HepG2 (cell line): Measurements from ENCODE around the gene MTHFD2. TPM values are rescaled to one million over a fixed set of nuclear protein-coding genes. Genes with fewer than 3 reads are reported as not detected.

Experiments
- ATAC-seq: fragments of 200-7000 bp; cut with Tn5 transposase; 3 replicates; pipeline ENCODE4 v1.9.1; 2020; ENCODE audit warnings: mild to moderate bottlenecking, moderate library complexity
- BruUV-seq: library from RNA; stranded (reverse); fragments of 400-500 nt; replicated peaks from 2 replicates; lab custom pipeline; 2021; lab: Mats Ljungman, UMichigan
- CTCF ChIA-PET: fragments of 300-600 bp; formaldehyde crosslinking; extraction: SDS; loops from one replicate; lab custom pipeline; 2021; ENCODE audit warnings: low total read pairs, inconsistent platforms, low intra/inter-chr PET ratio; lab: Yijun Ruan, JAX
- POLR2A ChIA-PET: fragments of 350-600 bp; sonication (Branson Sonifier 250); formaldehyde crosslinking; loops from one replicate; lab custom pipeline; 2020; ENCODE audit warnings: antibody characterized with exemption, inconsistent platforms; lab: Yijun Ruan, JAX
- DNase-seq: peaks from one replicate; pipeline ENCODE4 v3.0.0-alpha.2; 2015; ENCODE audit warnings: low spot score
- FAIRE-seq: peaks from 3 replicates; lab custom pipeline; 2011; peaks lifted over from hg19 to GRCh38; lab: Jason Lieb, UNC
- H2AFZ ChIP-seq: one replicate; pipeline ENCODE4 v1.6.1; 2011; ENCODE audit warnings: low read length, inconsistent platforms
- H3K27ac ChIP-seq: fragments of 300-600 bp; 3 replicates; pipeline ENCODE4 v1.8.0; 2011; ENCODE audit warnings: mixed run types, mild to moderate bottlenecking, mixed read lengths, low read length, inconsistent platforms; ENCODE audit not compliant: insufficient read depth; ENCODE audit errors: extremely low read length
- H3K27me3 ChIP-seq, 2 experiments: fragments of 200-600 bp in 1 of 2; 2 replicates in 1 of 2; 3 replicates in 1 of 2; pipeline versions ENCODE4 v1.6.0 to v1.8.0; 2011; ENCODE audit warnings: low read length in 2 of 2, mild to moderate bottlenecking in 2 of 2, moderate library complexity in 2 of 2, inconsistent platforms in 1 of 2; ENCODE audit not compliant: insufficient read depth in 2 of 2, control insufficient read depth in 1 of 2
- H3K36me3 ChIP-seq, 2 experiments: fragments of 200-600 bp in 1 of 2; replicated peaks in 1 of 2; 2 replicates in 1 of 2; 3 replicates in 1 of 2; pipeline versions ENCODE4 v1.5.1 to v1.8.0; 2011; ENCODE audit warnings: low read length in 2 of 2, inconsistent platforms in 1 of 2; ENCODE audit not compliant: insufficient read depth in 2 of 2, control insufficient read depth in 1 of 2
- H3K4me1 ChIP-seq: 2 replicates; pipeline ENCODE4 v1.5.1; 2012; ENCODE audit warnings: low read length, inconsistent platforms; ENCODE audit not compliant: insufficient read depth
- H3K4me2 ChIP-seq: 2 replicates; pipeline ENCODE4 v1.6.0; 2011; ENCODE audit warnings: low read depth, low read length, inconsistent platforms
- H3K4me3 ChIP-seq, 3 experiments: fragments of 200-600 bp in 1 of 3; sonication (generic), shearing (Covaris generic) in 1 of 3; replicated peaks in 1 of 3; 2 replicates each; pipeline ENCODE4 v1.5.1; 2011 to 2016; ENCODE audit warnings: low read length in 3 of 3, inconsistent platforms in 2 of 3, low read depth in 2 of 3, mild to moderate bottlenecking in 2 of 3, control low read depth in 1 of 3, mixed read lengths in 1 of 3; ENCODE audit not compliant: insufficient read depth in 1 of 3
- H3K79me2 ChIP-seq: one replicate; pipeline ENCODE4 v1.6.1; 2011; ENCODE audit warnings: low read length, inconsistent platforms; ENCODE audit not compliant: insufficient read depth
- H3K9ac ChIP-seq: 2 replicates; pipeline ENCODE4 v1.6.0; 2011; ENCODE audit warnings: mild to moderate bottlenecking, low read depth, low read length, inconsistent platforms; ENCODE audit not compliant: insufficient read depth
- H3K9me3 ChIP-seq: 2 replicates; pipeline ENCODE4 v1.5.1; 2012; ENCODE audit warnings: mild to moderate bottlenecking, low read length
- H4K20me1 ChIP-seq: 2 replicates; pipeline ENCODE4 v1.6.0; 2011; ENCODE audit warnings: inconsistent platforms, mild to moderate bottlenecking, low read length, moderate library complexity; ENCODE audit not compliant: insufficient read depth
- ATF1 ChIP-seq: IDR thresholded peaks from 2 replicates; pipeline ENCODE4 v1.6.1; 2016; ENCODE audit warnings: mild to moderate bottlenecking, control low read depth
- ATF7 ChIP-seq, 2 experiments: fragments of 450-650 bp in 1 of 2; sonication (generic) in 1 of 2; formaldehyde crosslinking in 1 of 2; IDR thresholded peaks; 2 replicates each; pipeline versions ENCODE4 v1.4.0 to v1.6.1; 2016 to 2020; ENCODE audit warnings: antibody characterized with exemption in 1 of 2, mild to moderate bottlenecking in 1 of 2, missing genetic modification reagents in 1 of 2
- FOXA3 ChIP-seq: IDR thresholded peaks from 2 replicates; pipeline ENCODE4 v1.6.1; 2016; ENCODE audit warnings: missing genetic modification reagents, missing compliant biosample characterization
- GABPA ChIP-seq, 2 experiments: IDR thresholded peaks; 2 replicates each; pipeline ENCODE4 v1.6.1; 2011 to 2016; ENCODE audit warnings: low read depth in 2 of 2, low read length in 1 of 2, missing biosample characterization in 1 of 2, missing genetic modification characterization in 1 of 2
- MAF1 ChIP-seq: sonication (generic); formaldehyde crosslinking; IDR thresholded peaks from 2 replicates; pipeline ENCODE4 v1.5.0; 2020; ENCODE audit warnings: missing genetic modification reagents, borderline replicate concordance
- RARG ChIP-seq: sonication (generic); formaldehyde crosslinking; IDR thresholded peaks from 2 replicates; pipeline ENCODE4 v1.4.0; 2020; ENCODE audit warnings: low read depth, mild to moderate bottlenecking, missing genetic modification reagents
- RCOR2 ChIP-seq: IDR thresholded peaks from 2 replicates; pipeline ENCODE4 v1.6.1; 2016; ENCODE audit warnings: missing biosample characterization, missing genetic modification reagents
- ZNF10 ChIP-seq: sonication (generic); formaldehyde crosslinking; IDR thresholded peaks from 2 replicates; pipeline ENCODE4 v1.4.0; 2020; ENCODE audit warnings: mild to moderate bottlenecking, low read depth, missing genetic modification reagents, borderline replicate concordance
- ZNF263 ChIP-seq: sonication (generic); formaldehyde crosslinking; IDR thresholded peaks from 2 replicates; pipeline ENCODE4 v1.4.0; 2020; ENCODE audit warnings: missing genetic modification reagents
- ZNF282 ChIP-seq: fragments of 450-650 bp; IDR thresholded peaks from 2 replicates; pipeline ENCODE4 v1.6.1; 2018; ENCODE audit not compliant: partially characterized antibody
- ZNF644 ChIP-seq: IDR thresholded peaks from 2 replicates; pipeline ENCODE4 v1.6.1; 2016; ENCODE audit warnings: low read depth
- ZNF770 ChIP-seq: sonication (generic); formaldehyde crosslinking; IDR thresholded peaks from 2 replicates; pipeline ENCODE4 v1.5.0; 2020; ENCODE audit warnings: mild to moderate bottlenecking, missing genetic modification reagents
- ZNF879 ChIP-seq: sonication (generic); formaldehyde crosslinking; IDR thresholded peaks from 2 replicates; pipeline ENCODE4 v1.8.1; 2023; ENCODE audit warnings: missing genetic modification reagents
- WGBS: methylation state at CpG from one replicate; pipeline ENCODE4 v1.1.6; 2017; ENCODE audit warnings: low lambda C conversion rate; 5-methylcytosine and 5-hydroxymethylcytosine counted together
- in situ Hi-C: cut with HindIII; loops from 2 replicates; pipeline ENCODE4 v1.10.0; 2017; ENCODE audit warnings: low pct_unique_long_range_greater_than_20kb; ENCODE audit not compliant: extremely low pct_ligation_motif_present
- intact Hi-C: fragments of 100-400 bp; cut with micrococcal nuclease; formaldehyde crosslinking; loops from one replicate; pipeline ENCODE4 v1.10.0; 2022; ENCODE audit not compliant: unreplicated experiment
- polyA plus RNA-seq, 8 experiments: library from polyadenylated mRNA; depleted of rRNA in 3 of 8; stranded (reverse) in 7 of 8; unstranded in 1 of 8; fragments of >200 nt; fragmentation: Illumina TruSeq in 4 of 8; extraction: Trizol in 4 of 8; gene quantifications; 2 replicates each; pipeline versions ENCODE4 v1.2.1 to v1.2.3, GENCODE V29; 2011 to 2016; ENCODE audit warnings: low read depth in 4 of 8, missing spikeins in 1 of 8, mixed read lengths in 1 of 8; ENCODE audit not compliant: insufficient read depth in 1 of 8
- total RNA-seq, 5 experiments: library from RNA; depleted of rRNA; stranded (reverse); fragments of >200 nt; fragmentation: Illumina TruSeq; extraction: Trizol; gene quantifications; 2 replicates each; pipeline ENCODE4 v1.2.3, GENCODE V29; 2016; ENCODE audit warnings: low read depth in 1 of 5

MTHFD2 gene
- total and polyA plus RNA-seq, 2 of the 13 experiments (the other 11 are each of a cell fraction or from before 2014, with no cell fraction given), result 188 to 269 TPM

GRCh38 chr2:74264281-74264680 is 65.9 kb downstream of the MTHFD2 start:
- no peaks in the 10 kb centered on the region for H4K20me1 ChIP-seq
- no peak for DNase-seq
- H3K9ac ChIP-seq, result no peak overlapping the region
- WGBS, result 0% methylated on average over 1 of the region's 1 CpG
- TF ChIP-seq RCOR2 (no peak), ATF7 (IDR thresholded peaks at IDR 0.05) (peak; percentile 82), ATF7 (CRISPR knock-in tag; IDR thresholded peaks at IDR 0.05) (no peak), ZNF879 (CRISPR knock-in tag) (no peak), RARG (CRISPR knock-in tag) (no peak), ATF1 (CRISPR knock-in tag) (no peak), ZNF263 (CRISPR knock-in tag) (no peak), ZNF10 (no peak)
- POLR2A ChIA-PET, result no interaction called here
- no peak for FAIRE-seq
- no peaks in the 10 kb centered on the region for H3K79me2 ChIP-seq
- H3K27me3 ChIP-seq, result peaks cover 3 to 4% of the 10 kb centered on the region in 2 experiments; a peak in 2 of 5 replicates
- no peak overlapping the region for H3K4me3 ChIP-seq
- no peak overlapping the region for H2AFZ ChIP-seq
- BruUV-seq, result no TSS peak
- H3K36me3 ChIP-seq, result no peaks in the 10 kb centered on the region
- H3K9me3 ChIP-seq, result no peaks in the 10 kb centered on the region
- CTCF ChIA-PET, result no interaction called here
- no peak overlapping the region for H3K27ac ChIP-seq
- in situ Hi-C loops (loop anchor here (5.0 kb wide), 1 partner anchor 73 kb away; no protein-coding TSS in a partner anchor), intact Hi-C loops (no loop called here)
- H3K4me2 ChIP-seq, result no peak overlapping the region
- H3K4me1 ChIP-seq, result peaks cover 16% of the 10 kb centered on the region
- ATAC-seq, result no peak

GRCh38 chr2:74267068-74267467 is 68.7 kb downstream of the MTHFD2 start:
- ChIA-PET POLR2A (interaction anchor here (1.2 kb wide), 1 partner anchor 262 kb away, joined by 3 read pairs; the partner anchor contains the start of genes AUP1 and HTRA2), CTCF (interaction anchor here (2.1 kb wide), 1 partner anchor 68 kb away, joined by 7 read pairs; no protein-coding TSS in a partner anchor)
- H3K4me3 ChIP-seq, result no peak overlapping the region
- peak overlapping the region; percentile 10; the same call in 1 of the 2 replicates for H3K4me2 ChIP-seq
- FAIRE-seq (peak; percentile 87), ATAC-seq (peak; percentile 91), DNase-seq (peak; percentile 57)
- no peak overlapping the region for H2AFZ ChIP-seq
- WGBS, result 1% methylated on average over 4 of the region's 4 CpGs
- H3K9me3 ChIP-seq, result no peaks in the 10 kb centered on the region
- H4K20me1 ChIP-seq, result no peaks in the 10 kb centered on the region
- no TSS peak for BruUV-seq
- intact Hi-C loops (loop anchor here (1.0 to 5.0 kb wide), 2 partner anchors 67 to 125 kb away; no protein-coding TSS in a partner anchor), in situ Hi-C loops (no loop called here)
- peaks cover 6% of the 10 kb centered on the region for H3K4me1 ChIP-seq
- H3K27me3 ChIP-seq, result peaks cover 0 to 2% of the 10 kb centered on the region in 2 experiments; a peak in 3 of 5 replicates
- no peak overlapping the region for H3K9ac ChIP-seq
- H3K79me2 ChIP-seq, result no peaks in the 10 kb centered on the region
- H3K27ac ChIP-seq, result no peak overlapping the region
- no peaks in the 10 kb centered on the region for H3K36me3 ChIP-seq
- TF ChIP-seq ZNF282 (no peak), FOXA3 (0 out of 2 replicates have a peak, but pooled peaks have one; percentile 25), ZNF644 (CRISPR knock-in tag) (no peak), MAF1 (no peak), ZNF770 (no peak), GABPA (IDR thresholded peaks at IDR 0.05; ENCODE audit: low read depth, low read length) (no peak), GABPA (CRISPR knock-in tag; IDR thresholded peaks at IDR 0.05; ENCODE audit: low read depth) (no peak), RCOR2 (no peak)
